Esophagus squamous epithelium (tissue), 4 donors: ENCODE results near the gene EPHA4.

Experiments
- CTCF ChIP-seq, 6 experiments: fragments of 450-650 bp in 4 of 6; fragments of 200-600 bp in 2 of 6; sonication (generic) in 2 of 6; IDR thresholded peaks; one replicate each; pipeline ENCODE4 v1.5.1; 2016 to 2019; ENCODE audit warnings: antibody characterized with exemption in 6 of 6, mild to moderate bottlenecking in 4 of 6, moderate library complexity in 4 of 6
- POLR2A ChIP-seq, 4 donors: fragments of 450-650 bp; IDR thresholded peaks; one replicate each; pipeline ENCODE4 v1.6.1; 2017; ENCODE audit warnings: antibody characterized with exemption in 4 of 4, mild to moderate bottlenecking in 4 of 4, moderate library complexity in 3 of 4

- TF ChIP-seq CTCF (IDR thresholded peaks at IDR 0.05): no peak
- TF ChIP-seq POLR2A (IDR thresholded peaks at IDR 0.05): no peak
Observed at GRCh38 chr2:221495731-221496130, 76.4 kb downstream of the EPHA4 start.
